Neutrophil (primary cell): Measurements from ENCODE around the gene PSMG1.

Experiments used
- H3K27ac ChIP-seq: fragments of 200-600 bp; sonication (generic); 2 replicates; pipeline ENCODE4 v1.5.1; 2016; ENCODE audit warnings: mild to moderate bottlenecking, moderate library complexity
- H3K27me3 ChIP-seq: fragments of 200-600 bp; sonication (generic); 2 replicates; pipeline ENCODE4 v1.6.0; 2016; ENCODE audit warnings: mild to moderate bottlenecking
- H3K36me3 ChIP-seq: fragments of 200-600 bp; sonication (generic); 2 replicates; pipeline ENCODE4 v1.5.1; 2017
- H3K4me1 ChIP-seq, 2 experiments: fragments of 200-600 bp in 1 of 2; sonication (generic) in 1 of 2; 1 replicate in 1 of 2; 2 replicates in 1 of 2; pipeline versions ENCODE4 v1.5.1 to v1.6.1; 2013 to 2016; ENCODE audit warnings: low read depth in 1 of 2, low read length in 1 of 2, mild to moderate bottlenecking in 1 of 2, moderate library complexity in 1 of 2; ENCODE audit not compliant: control insufficient read depth in 1 of 2, insufficient read depth in 1 of 2
- H3K4me3 ChIP-seq, 2 experiments: fragments of 200-600 bp in 1 of 2; sonication (generic) in 1 of 2; 1 replicate in 1 of 2; 2 replicates in 1 of 2; pipeline ENCODE4 v1.5.1; 2013 to 2016; ENCODE audit warnings: low read depth in 1 of 2, low read length in 1 of 2, mild to moderate bottlenecking in 1 of 2, moderate library complexity in 1 of 2
- H3K9me3 ChIP-seq: fragments of 200-600 bp; sonication (generic); 2 replicates; pipeline ENCODE4 v1.5.1; 2016
- TF ChIP-seq, protein P1 (sequence below): fragments of 200-600 bp; sonication (generic); IDR thresholded peaks from 2 replicates; pipeline ENCODE4 v1.5.1; 2016; ENCODE audit warnings: antibody characterized with exemption

Gene PSMG1

DNA sequence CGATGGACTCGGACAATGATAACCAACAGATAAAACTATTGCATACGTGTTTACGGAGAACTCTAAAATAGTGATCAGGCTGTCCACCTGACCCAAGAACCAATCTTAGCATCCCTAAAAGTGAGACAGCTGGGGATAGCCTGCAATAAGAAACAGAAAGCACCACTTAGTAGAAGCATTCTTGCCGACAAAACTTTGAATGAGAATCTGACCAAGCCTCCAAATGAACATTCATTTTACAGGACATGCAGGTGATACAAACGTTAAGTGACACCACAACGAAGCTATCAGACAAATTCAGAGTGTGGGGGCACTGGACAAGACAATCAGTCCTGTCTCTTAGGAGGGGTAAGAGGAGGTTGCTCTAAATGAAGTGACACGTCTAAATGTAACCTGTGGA is 1.2 kb downstream of the PSMG1 start:
- no peak overlapping the region for H3K27ac ChIP-seq
- no peaks in the 10 kb centered on the region for H3K36me3 ChIP-seq
- no peaks in the 10 kb centered on the region for H3K27me3 ChIP-seq
- H3K4me1 ChIP-seq: peaks cover 22 to 28% of the 10 kb centered on the region in 2 experiments
- no peak overlapping the region for H3K4me3 ChIP-seq
- H3K9me3 ChIP-seq: no peaks in the 10 kb centered on the region
- TF ChIP-seq, protein P1, sequence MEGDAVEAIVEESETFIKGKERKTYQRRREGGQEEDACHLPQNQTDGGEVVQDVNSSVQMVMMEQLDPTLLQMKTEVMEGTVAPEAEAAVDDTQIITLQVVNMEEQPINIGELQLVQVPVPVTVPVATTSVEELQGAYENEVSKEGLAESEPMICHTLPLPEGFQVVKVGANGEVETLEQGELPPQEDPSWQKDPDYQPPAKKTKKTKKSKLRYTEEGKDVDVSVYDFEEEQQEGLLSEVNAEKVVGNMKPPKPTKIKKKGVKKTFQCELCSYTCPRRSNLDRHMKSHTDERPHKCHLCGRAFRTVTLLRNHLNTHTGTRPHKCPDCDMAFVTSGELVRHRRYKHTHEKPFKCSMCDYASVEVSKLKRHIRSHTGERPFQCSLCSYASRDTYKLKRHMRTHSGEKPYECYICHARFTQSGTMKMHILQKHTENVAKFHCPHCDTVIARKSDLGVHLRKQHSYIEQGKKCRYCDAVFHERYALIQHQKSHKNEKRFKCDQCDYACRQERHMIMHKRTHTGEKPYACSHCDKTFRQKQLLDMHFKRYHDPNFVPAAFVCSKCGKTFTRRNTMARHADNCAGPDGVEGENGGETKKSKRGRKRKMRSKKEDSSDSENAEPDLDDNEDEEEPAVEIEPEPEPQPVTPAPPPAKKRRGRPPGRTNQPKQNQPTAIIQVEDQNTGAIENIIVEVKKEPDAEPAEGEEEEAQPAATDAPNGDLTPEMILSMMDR: no peak

DNA sequence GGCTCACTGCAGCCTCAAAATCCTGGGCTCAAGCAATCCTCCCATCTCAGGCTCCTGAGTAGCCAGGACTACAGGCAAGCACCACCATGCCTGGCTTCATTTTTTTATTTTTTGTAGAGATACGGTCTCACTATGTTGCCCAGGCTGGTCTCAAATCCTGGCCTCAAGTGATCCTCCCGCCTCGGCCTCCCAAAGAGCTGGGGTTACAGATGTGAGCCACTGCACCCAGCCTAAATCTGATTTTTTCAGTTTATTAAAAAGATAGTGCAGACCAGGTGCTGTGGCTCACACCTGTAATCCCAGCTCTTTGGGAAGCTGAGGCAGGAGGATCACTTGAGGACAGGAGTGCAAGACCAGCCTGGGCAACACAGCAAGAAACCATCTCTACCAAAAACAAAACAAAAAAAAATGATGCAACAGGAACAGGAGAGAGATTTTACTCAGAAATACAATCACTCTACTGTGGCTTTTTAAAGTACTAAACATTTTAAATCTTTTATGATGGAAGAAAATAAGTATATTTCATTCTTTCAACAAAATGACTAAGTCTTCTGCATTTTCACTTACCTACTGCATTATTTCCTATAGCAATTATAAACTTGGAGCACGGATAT is 1.9 kb downstream of the PSMG1 start:
- H3K27ac ChIP-seq: no peak overlapping the region
- no peaks in the 10 kb centered on the region for H3K9me3 ChIP-seq
- TF ChIP-seq, protein P1: no peak
- peaks cover 22 to 28% of the 10 kb centered on the region in 2 experiments for H3K4me1 ChIP-seq
- no peak overlapping the region for H3K4me3 ChIP-seq
- H3K27me3 ChIP-seq: no peaks in the 10 kb centered on the region
- H3K36me3 ChIP-seq: no peaks in the 10 kb centered on the region

GRCh38 chr21:39180429-39181019 is 2.7 kb downstream of the PSMG1 start:
- no peaks in the 10 kb centered on the region for H3K27me3 ChIP-seq
- no peak overlapping the region for H3K4me3 ChIP-seq
- H3K27ac ChIP-seq: no peak overlapping the region
- H3K4me1 ChIP-seq: peaks cover 22 to 28% of the 10 kb centered on the region in 2 experiments
- TF ChIP-seq, protein P1: no peak
- H3K9me3 ChIP-seq: no peaks in the 10 kb centered on the region
- H3K36me3 ChIP-seq: no peaks in the 10 kb centered on the region

DNA sequence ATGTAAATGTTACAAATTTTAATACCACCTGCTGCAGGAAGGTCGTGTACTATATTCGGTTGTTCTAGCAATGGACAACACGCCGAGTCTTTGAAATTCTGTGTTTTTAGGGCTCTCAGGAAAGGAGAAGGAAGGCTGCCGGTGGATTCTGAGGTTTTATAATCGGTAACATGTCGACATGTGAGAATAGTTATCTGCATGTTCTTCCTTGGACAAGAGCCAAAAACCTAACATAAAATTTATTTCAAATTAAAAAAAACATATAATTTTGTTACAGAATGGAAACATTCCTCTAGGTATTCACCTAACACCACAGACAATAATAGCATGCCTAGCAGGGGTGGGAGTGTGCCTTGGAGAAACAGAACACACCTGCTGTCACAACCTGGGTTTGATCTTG is 4.8 kb downstream of the PSMG1 start:
- Histone ChIP-seq H3K27me3 (no peaks in the 10 kb centered on the region), H3K4me3 (no peak overlapping the region), H3K4me1 (peaks cover 12 to 18% of the 10 kb centered on the region in 2 experiments), H3K36me3 (no peaks in the 10 kb centered on the region), H3K9me3 (no peaks in the 10 kb centered on the region), H3K27ac (no peak overlapping the region)
- TF ChIP-seq, protein P1: no peak

DNA sequence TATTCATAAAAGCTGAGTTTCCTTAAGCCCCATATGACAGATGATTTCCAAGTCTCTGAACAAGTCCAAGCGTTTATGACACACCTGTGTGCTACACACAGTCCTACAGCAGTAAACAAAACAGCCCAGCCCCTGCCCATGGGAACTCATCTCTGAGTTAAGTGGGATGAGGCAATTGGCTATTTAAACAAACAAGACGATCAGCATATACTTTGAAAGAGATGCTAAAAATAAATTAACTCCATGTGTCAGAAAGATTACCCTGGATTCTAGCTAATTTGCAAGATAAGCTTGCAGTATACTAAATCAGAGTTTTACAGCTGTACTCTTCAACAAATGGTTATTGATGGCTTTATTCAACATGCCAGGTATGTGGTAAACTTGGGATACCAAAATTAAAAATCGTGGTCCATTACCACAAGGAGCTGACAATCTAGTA is 7.0 kb downstream of the PSMG1 start:
- Histone ChIP-seq H3K27me3 (no peaks in the 10 kb centered on the region), H3K4me1 (peaks cover 0 to 6% of the 10 kb centered on the region in 2 experiments), H3K36me3 (peaks cover 7% of the 10 kb centered on the region), H3K4me3 (no peak overlapping the region), H3K27ac (no peak overlapping the region), H3K9me3 (no peaks in the 10 kb centered on the region)
- TF ChIP-seq, protein P1: no peak
